HepG2 (cell line): ENCODE results near the gene CFAP91. TPM values are rescaled to one million over a fixed set of nuclear protein-coding genes. Genes with fewer than 3 reads are reported as not detected.

ENCODE experiments used
- ATAC-seq: fragments of 200-7000 bp; cut with Tn5 transposase; 3 replicates; pipeline ENCODE4 v1.9.1; 2020; ENCODE audit warnings: mild to moderate bottlenecking, moderate library complexity
- BruUV-seq: library from RNA; stranded (reverse); fragments of 400-500 nt; replicated peaks from 2 replicates; lab custom pipeline; 2021; lab: Mats Ljungman, UMichigan
- CTCF ChIA-PET: fragments of 300-600 bp; formaldehyde crosslinking; extraction: SDS; loops from one replicate; lab custom pipeline; 2021; ENCODE audit warnings: low total read pairs, inconsistent platforms, low intra/inter-chr PET ratio; lab: Yijun Ruan, JAX
- POLR2A ChIA-PET: fragments of 350-600 bp; sonication (Branson Sonifier 250); formaldehyde crosslinking; loops from one replicate; lab custom pipeline; 2020; ENCODE audit warnings: antibody characterized with exemption, inconsistent platforms; lab: Yijun Ruan, JAX
- DNase-seq: peaks from one replicate; pipeline ENCODE4 v3.0.0-alpha.2; 2015; ENCODE audit warnings: low spot score
- FAIRE-seq: peaks from 3 replicates; lab custom pipeline; 2011; peaks lifted over from hg19 to GRCh38; lab: Jason Lieb, UNC
- H2AFZ ChIP-seq: one replicate; pipeline ENCODE4 v1.6.1; 2011; ENCODE audit warnings: low read length, inconsistent platforms
- H3K27ac ChIP-seq: fragments of 300-600 bp; 3 replicates; pipeline ENCODE4 v1.8.0; 2011; ENCODE audit warnings: mixed run types, mild to moderate bottlenecking, mixed read lengths, low read length, inconsistent platforms; ENCODE audit not compliant: insufficient read depth; ENCODE audit errors: extremely low read length
- H3K27me3 ChIP-seq, 2 experiments: fragments of 200-600 bp in 1 of 2; 2 replicates in 1 of 2; 3 replicates in 1 of 2; pipeline versions ENCODE4 v1.6.0 to v1.8.0; 2011; ENCODE audit warnings: low read length in 2 of 2, mild to moderate bottlenecking in 2 of 2, moderate library complexity in 2 of 2, inconsistent platforms in 1 of 2; ENCODE audit not compliant: insufficient read depth in 2 of 2, control insufficient read depth in 1 of 2
- H3K36me3 ChIP-seq, 2 experiments: fragments of 200-600 bp in 1 of 2; replicated peaks in 1 of 2; 2 replicates in 1 of 2; 3 replicates in 1 of 2; pipeline versions ENCODE4 v1.5.1 to v1.8.0; 2011; ENCODE audit warnings: low read length in 2 of 2, inconsistent platforms in 1 of 2; ENCODE audit not compliant: insufficient read depth in 2 of 2, control insufficient read depth in 1 of 2
- H3K4me1 ChIP-seq: 2 replicates; pipeline ENCODE4 v1.5.1; 2012; ENCODE audit warnings: low read length, inconsistent platforms; ENCODE audit not compliant: insufficient read depth
- H3K4me2 ChIP-seq: 2 replicates; pipeline ENCODE4 v1.6.0; 2011; ENCODE audit warnings: low read depth, low read length, inconsistent platforms
- H3K4me3 ChIP-seq, 3 experiments: fragments of 200-600 bp in 1 of 3; sonication (generic), shearing (Covaris generic) in 1 of 3; replicated peaks in 1 of 3; 2 replicates each; pipeline ENCODE4 v1.5.1; 2011 to 2016; ENCODE audit warnings: low read length in 3 of 3, inconsistent platforms in 2 of 3, low read depth in 2 of 3, mild to moderate bottlenecking in 2 of 3, control low read depth in 1 of 3, mixed read lengths in 1 of 3; ENCODE audit not compliant: insufficient read depth in 1 of 3
- H3K79me2 ChIP-seq: one replicate; pipeline ENCODE4 v1.6.1; 2011; ENCODE audit warnings: low read length, inconsistent platforms; ENCODE audit not compliant: insufficient read depth
- H3K9ac ChIP-seq: 2 replicates; pipeline ENCODE4 v1.6.0; 2011; ENCODE audit warnings: mild to moderate bottlenecking, low read depth, low read length, inconsistent platforms; ENCODE audit not compliant: insufficient read depth
- H3K9me3 ChIP-seq: 2 replicates; pipeline ENCODE4 v1.5.1; 2012; ENCODE audit warnings: mild to moderate bottlenecking, low read length
- H4K20me1 ChIP-seq: 2 replicates; pipeline ENCODE4 v1.6.0; 2011; ENCODE audit warnings: inconsistent platforms, mild to moderate bottlenecking, low read length, moderate library complexity; ENCODE audit not compliant: insufficient read depth
- FOXK2 ChIP-seq: fragments of 450-650 bp; IDR thresholded peaks from 2 replicates; pipeline ENCODE4 v1.6.1; 2016
- KAT8 ChIP-seq: IDR thresholded peaks from 2 replicates; pipeline ENCODE4 v1.6.1; 2016; ENCODE audit warnings: missing genetic modification reagents, missing compliant biosample characterization
- NFYC ChIP-seq: IDR thresholded peaks from 2 replicates; pipeline ENCODE4 v1.6.1; 2016; ENCODE audit warnings: missing genetic modification reagents, missing compliant biosample characterization
- NRL ChIP-seq: sonication (generic); formaldehyde crosslinking; IDR thresholded peaks from 2 replicates; pipeline ENCODE4 v1.5.0; 2020; ENCODE audit warnings: missing genetic modification reagents, mild to moderate bottlenecking, moderate library complexity, borderline replicate concordance
- RARA ChIP-seq: IDR thresholded peaks from 2 replicates; pipeline ENCODE4 v1.6.1; 2016; ENCODE audit warnings: missing genetic modification reagents, missing compliant biosample characterization
- RBAK ChIP-seq: sonication (generic); formaldehyde crosslinking; IDR thresholded peaks from 2 replicates; pipeline ENCODE4 v1.5.1; 2020; ENCODE audit warnings: mild to moderate bottlenecking, missing genetic modification reagents
- ZFAT ChIP-seq: sonication (generic); formaldehyde crosslinking; conservative IDR thresholded peaks from 2 replicates; pipeline ENCODE4 v1.8.1; 2023; ENCODE audit warnings: missing genetic modification reagents, inconsistent platforms
- ZFP82 ChIP-seq: sonication (generic); formaldehyde crosslinking; IDR thresholded peaks from 2 replicates; pipeline ENCODE4 v1.5.1; 2020; ENCODE audit warnings: mild to moderate bottlenecking, missing genetic modification reagents, borderline replicate concordance
- ZFP90 ChIP-seq: sonication (generic); formaldehyde crosslinking; IDR thresholded peaks from 2 replicates; pipeline ENCODE4 v1.8.0; 2022; ENCODE audit warnings: missing genetic modification reagents, mild to moderate bottlenecking, inconsistent platforms, borderline replicate concordance
- ZNF234 ChIP-seq: sonication (generic); formaldehyde crosslinking; conservative IDR thresholded peaks from 2 replicates; pipeline ENCODE4 v1.5.1; 2020; ENCODE audit warnings: mild to moderate bottlenecking, missing genetic modification reagents
- ZNF414 ChIP-seq: sonication (generic); formaldehyde crosslinking; IDR thresholded peaks from 2 replicates; pipeline ENCODE4 v1.5.0; 2020; ENCODE audit warnings: missing genetic modification reagents
- ZNF549 ChIP-seq: sonication (generic); formaldehyde crosslinking; IDR thresholded peaks from 2 replicates; pipeline ENCODE4 v1.5.0; 2020; ENCODE audit warnings: missing genetic modification reagents
- ZNF556 ChIP-seq: sonication (generic); formaldehyde crosslinking; IDR thresholded peaks from 2 replicates; pipeline ENCODE4 v1.4.0; 2020; ENCODE audit warnings: mild to moderate bottlenecking, missing genetic modification reagents, borderline replicate concordance
- WGBS: methylation state at CpG from one replicate; pipeline ENCODE4 v1.1.6; 2017; ENCODE audit warnings: low lambda C conversion rate; 5-methylcytosine and 5-hydroxymethylcytosine counted together
- in situ Hi-C: cut with HindIII; loops from 2 replicates; pipeline ENCODE4 v1.10.0; 2017; ENCODE audit warnings: low pct_unique_long_range_greater_than_20kb; ENCODE audit not compliant: extremely low pct_ligation_motif_present
- intact Hi-C: fragments of 100-400 bp; cut with micrococcal nuclease; formaldehyde crosslinking; loops from one replicate; pipeline ENCODE4 v1.10.0; 2022; ENCODE audit not compliant: unreplicated experiment
- polyA plus RNA-seq, 8 experiments: library from polyadenylated mRNA; depleted of rRNA in 3 of 8; stranded (reverse) in 7 of 8; unstranded in 1 of 8; fragments of >200 nt; fragmentation: Illumina TruSeq in 4 of 8; extraction: Trizol in 4 of 8; gene quantifications; 2 replicates each; pipeline versions ENCODE4 v1.2.1 to v1.2.3, GENCODE V29; 2011 to 2016; ENCODE audit warnings: low read depth in 4 of 8, missing spikeins in 1 of 8, mixed read lengths in 1 of 8; ENCODE audit not compliant: insufficient read depth in 1 of 8
- total RNA-seq, 5 experiments: library from RNA; depleted of rRNA; stranded (reverse); fragments of >200 nt; fragmentation: Illumina TruSeq; extraction: Trizol; gene quantifications; 2 replicates each; pipeline ENCODE4 v1.2.3, GENCODE V29; 2016; ENCODE audit warnings: low read depth in 1 of 5

CFAP91 gene
- total and polyA plus RNA-seq, 2 of the 13 experiments (the other 11 are each of a cell fraction or from before 2014, with no cell fraction given): not detected

GRCh38 chr3:119695480-119695879 is 7.3 kb upstream of the CFAP91 start:
- Histone ChIP-seq H3K4me1 (no peaks in the 10 kb centered on the region; the same call in 1 of the 2 replicates), H3K9ac (no peak overlapping the region), H3K36me3 (no peaks in the 10 kb centered on the region), H3K79me2 (no peaks in the 10 kb centered on the region), H4K20me1 (no peaks in the 10 kb centered on the region), H3K27ac (no peak overlapping the region), H3K4me3 (no peak overlapping the region), H2AFZ (no peak overlapping the region), H3K9me3 (no peaks in the 10 kb centered on the region), H3K27me3 (no peaks in the 10 kb centered on the region; a peak in 1 of 5 replicates), H3K4me2 (no peak overlapping the region)
- POLR2A ChIA-PET: no interaction called here
- no TSS peak for BruUV-seq
- ATAC-seq (no peak), FAIRE-seq (no peak), DNase-seq (no peak)
- in situ Hi-C loops: loop anchor here (25.0 kb wide), 3 partner anchors 283 to 808 kb away; partner anchors contain the start of gene TEX55
- WGBS: 51% methylated on average over 2 of the region's 2 CpGs
- no peak for TF ChIP-seq NRL
- peak; percentile 99 for TF ChIP-seq ZFAT (CRISPR knock-in tag)
- no peak for TF ChIP-seq ZFP90
- peak; percentile 36; the same call in 1 of the 2 replicates for TF ChIP-seq NFYC
- no peak for TF ChIP-seq ZNF549 (CRISPR knock-in tag)
- intact Hi-C loops: no loop called here
- CTCF ChIA-PET: no interaction called here

GRCh38 chr3:119697394-119697793 is 5.4 kb upstream of the CFAP91 start:
- Histone ChIP-seq H3K9ac (no peak overlapping the region), H3K9me3 (no peaks in the 10 kb centered on the region), H3K79me2 (no peaks in the 10 kb centered on the region), H3K27me3 (no peaks in the 10 kb centered on the region; a peak in 1 of 5 replicates), H3K36me3 (no peaks in the 10 kb centered on the region), H3K4me2 (no peak overlapping the region), H3K4me3 (no peak overlapping the region), H4K20me1 (no peaks in the 10 kb centered on the region), H3K4me1 (no peaks in the 10 kb centered on the region; the same call in 1 of the 2 replicates), H2AFZ (no peak overlapping the region), H3K27ac (no peak overlapping the region)
- FAIRE-seq (no peak), ATAC-seq (no peak), DNase-seq (no peak)
- TF ChIP-seq ZNF234 (no peak), RBAK (CRISPR knock-in tag) (no peak), FOXK2 (no peak), KAT8 (CRISPR knock-in tag) (no peak), ZNF556 (CRISPR knock-in tag) (no peak), RARA (CRISPR knock-in tag) (no peak), ZFP82 (CRISPR knock-in tag) (no peak), ZNF414 (CRISPR knock-in tag) (no peak)
- intact Hi-C loops (no loop called here), in situ Hi-C loops (loop anchor here (25.0 kb wide), 3 partner anchors 285 to 810 kb away; partner anchors contain the start of gene TEX55)
- POLR2A ChIA-PET: no interaction called here
- no TSS peak for BruUV-seq
- CTCF ChIA-PET: no interaction called here
- WGBS: 45% methylated on average over 5 of the region's 5 CpGs
